Hepatocyte (in vitro differentiated cells): ENCODE measurements around the gene RND3.

Experiments
- EZH2 ChIP-seq: fragments of 200-600 bp; sonication (generic); IDR thresholded peaks from 2 replicates; pipeline ENCODE4 v1.6.1; 2016; ENCODE audit warnings: antibody characterized with exemption, mild to moderate bottlenecking, borderline replicate concordance
- EZH2phosphoT487 ChIP-seq: fragments of 200-600 bp; sonication (generic); IDR thresholded peaks from one replicate; pipeline ENCODE4 v1.6.1; 2018; ENCODE audit warnings: antibody characterized with exemption, mild to moderate bottlenecking, low read depth, moderate library complexity; ENCODE audit not compliant: unreplicated experiment, severe bottlenecking
- TF ChIP-seq, protein P1 (sequence below): fragments of 200-600 bp; sonication (generic); IDR thresholded peaks from 2 replicates; pipeline ENCODE4 v1.5.1; 2016; ENCODE audit warnings: antibody characterized with exemption, mild to moderate bottlenecking; ENCODE audit not compliant: poor library complexity

DNA sequence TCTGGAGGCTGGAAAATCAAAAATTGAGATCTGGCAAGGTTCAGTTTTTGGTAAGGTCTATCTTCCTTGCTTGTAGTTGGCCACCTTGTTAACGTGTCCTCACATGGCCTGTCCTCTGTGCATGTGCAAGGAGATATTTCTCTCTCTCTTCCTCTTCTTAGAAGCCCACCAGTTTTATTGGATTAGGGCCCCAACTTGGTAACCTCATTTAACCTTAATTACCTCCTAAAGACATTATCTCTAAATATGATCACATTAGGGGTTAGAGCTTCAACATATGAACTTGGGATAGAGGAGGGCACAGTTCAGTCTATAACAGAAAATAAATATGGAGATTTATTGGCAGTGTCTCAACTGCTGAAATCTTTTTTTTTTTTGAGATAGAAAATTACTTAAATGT lies 19.6 kb upstream of the RND3 start:
- TF ChIP-seq, protein P1, sequence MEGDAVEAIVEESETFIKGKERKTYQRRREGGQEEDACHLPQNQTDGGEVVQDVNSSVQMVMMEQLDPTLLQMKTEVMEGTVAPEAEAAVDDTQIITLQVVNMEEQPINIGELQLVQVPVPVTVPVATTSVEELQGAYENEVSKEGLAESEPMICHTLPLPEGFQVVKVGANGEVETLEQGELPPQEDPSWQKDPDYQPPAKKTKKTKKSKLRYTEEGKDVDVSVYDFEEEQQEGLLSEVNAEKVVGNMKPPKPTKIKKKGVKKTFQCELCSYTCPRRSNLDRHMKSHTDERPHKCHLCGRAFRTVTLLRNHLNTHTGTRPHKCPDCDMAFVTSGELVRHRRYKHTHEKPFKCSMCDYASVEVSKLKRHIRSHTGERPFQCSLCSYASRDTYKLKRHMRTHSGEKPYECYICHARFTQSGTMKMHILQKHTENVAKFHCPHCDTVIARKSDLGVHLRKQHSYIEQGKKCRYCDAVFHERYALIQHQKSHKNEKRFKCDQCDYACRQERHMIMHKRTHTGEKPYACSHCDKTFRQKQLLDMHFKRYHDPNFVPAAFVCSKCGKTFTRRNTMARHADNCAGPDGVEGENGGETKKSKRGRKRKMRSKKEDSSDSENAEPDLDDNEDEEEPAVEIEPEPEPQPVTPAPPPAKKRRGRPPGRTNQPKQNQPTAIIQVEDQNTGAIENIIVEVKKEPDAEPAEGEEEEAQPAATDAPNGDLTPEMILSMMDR: no peak
- no peak for TF ChIP-seq EZH2
- TF ChIP-seq EZH2phosphoT487: no peak
